Transverse colon (tissue), 4 donors: ENCODE results near the gene GABRB2.

Experiments
- EP300 ChIP-seq: sonication (generic); formaldehyde crosslinking; IDR thresholded peaks from one replicate; pipeline ENCODE4 v1.6.1; 2017; ENCODE audit warnings: antibody characterized with exemption, low read depth
- POLR2A ChIP-seq: fragments of 450-650 bp; IDR thresholded peaks from one replicate; pipeline ENCODE4 v1.6.1; 2016; ENCODE audit warnings: antibody characterized with exemption, mild to moderate bottlenecking, moderate library complexity
- POLR2AphosphoS5 ChIP-seq, 3 donors: sonication (generic); formaldehyde crosslinking; IDR thresholded peaks; one replicate each; pipeline ENCODE4 v1.6.1; 2016; ENCODE audit warnings: antibody characterized with exemption in 3 of 3
- TF ChIP-seq, protein P1 (sequence below), 5 experiments: fragments of 200-600 bp in 3 of 5; fragments of 450-650 bp in 2 of 5; sonication (generic) in 3 of 5; IDR thresholded peaks; 1 replicate in 2 of 5; 2 replicates in 3 of 5; pipeline ENCODE4 v1.5.1; 2016 to 2017; ENCODE audit warnings: antibody characterized with exemption in 5 of 5, inconsistent platforms in 3 of 5, mild to moderate bottlenecking in 2 of 5, moderate library complexity in 1 of 5

DNA sequence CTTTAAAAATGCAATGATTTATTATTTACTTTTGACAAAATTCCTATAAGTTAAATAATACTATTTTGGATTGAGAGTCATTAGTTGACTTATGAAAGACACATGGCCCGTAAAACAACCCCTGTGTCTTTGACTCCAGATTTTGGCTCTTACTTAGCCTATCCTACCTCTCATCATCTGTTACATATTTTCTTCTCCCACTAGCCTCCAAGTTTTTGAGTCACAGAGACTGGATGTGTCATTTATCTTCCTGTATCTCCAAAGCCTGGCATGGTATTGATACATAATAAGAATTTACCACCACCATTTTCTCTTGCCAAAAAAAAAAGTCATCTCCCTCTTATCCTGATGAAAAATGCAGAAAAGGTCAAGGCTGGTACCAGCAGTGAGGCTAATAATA, 99.9 kb downstream of the GABRB2 start:
- TF ChIP-seq EP300 = no peak
- TF ChIP-seq POLR2A = no peak
- TF ChIP-seq, protein P1, sequence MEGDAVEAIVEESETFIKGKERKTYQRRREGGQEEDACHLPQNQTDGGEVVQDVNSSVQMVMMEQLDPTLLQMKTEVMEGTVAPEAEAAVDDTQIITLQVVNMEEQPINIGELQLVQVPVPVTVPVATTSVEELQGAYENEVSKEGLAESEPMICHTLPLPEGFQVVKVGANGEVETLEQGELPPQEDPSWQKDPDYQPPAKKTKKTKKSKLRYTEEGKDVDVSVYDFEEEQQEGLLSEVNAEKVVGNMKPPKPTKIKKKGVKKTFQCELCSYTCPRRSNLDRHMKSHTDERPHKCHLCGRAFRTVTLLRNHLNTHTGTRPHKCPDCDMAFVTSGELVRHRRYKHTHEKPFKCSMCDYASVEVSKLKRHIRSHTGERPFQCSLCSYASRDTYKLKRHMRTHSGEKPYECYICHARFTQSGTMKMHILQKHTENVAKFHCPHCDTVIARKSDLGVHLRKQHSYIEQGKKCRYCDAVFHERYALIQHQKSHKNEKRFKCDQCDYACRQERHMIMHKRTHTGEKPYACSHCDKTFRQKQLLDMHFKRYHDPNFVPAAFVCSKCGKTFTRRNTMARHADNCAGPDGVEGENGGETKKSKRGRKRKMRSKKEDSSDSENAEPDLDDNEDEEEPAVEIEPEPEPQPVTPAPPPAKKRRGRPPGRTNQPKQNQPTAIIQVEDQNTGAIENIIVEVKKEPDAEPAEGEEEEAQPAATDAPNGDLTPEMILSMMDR (IDR thresholded peaks at IDR 0.05) = no peak
- TF ChIP-seq POLR2AphosphoS5 (IDR thresholded peaks at IDR 0.05) = no peak
